H9 (cell line): ENCODE data around the gene STK38. TPM values are rescaled to one million over a fixed set of nuclear protein-coding genes. Genes with fewer than 3 reads are reported as not detected.

ENCODE experiments used
- DNase-seq: peaks from one replicate; pipeline ENCODE4 v3.0.0-alpha.2; 2017
- H2AFZ ChIP-seq: one replicate; pipeline ENCODE4 v1.6.1; 2013; ENCODE audit warnings: mild to moderate bottlenecking, low read length, control low read depth, moderate library complexity
- H2AK5ac ChIP-seq: 2 replicates; pipeline ENCODE4 v1.6.1; 2013; ENCODE audit warnings: low read length, control low read depth, mixed read lengths; ENCODE audit not compliant: insufficient read length
- H2BK120ac ChIP-seq: one replicate; pipeline ENCODE4 v1.6.1; 2013; ENCODE audit warnings: low read depth, mild to moderate bottlenecking, low read length, control low read depth, inconsistent platforms; ENCODE audit not compliant: poor library complexity, severe bottlenecking
- H2BK12ac ChIP-seq: 2 replicates; pipeline ENCODE4 v1.6.1; 2013; ENCODE audit warnings: low read length, control low read depth, mixed read lengths, low read depth; ENCODE audit not compliant: insufficient read length
- H2BK15ac ChIP-seq: 2 replicates; pipeline ENCODE4 v1.6.1; 2013; ENCODE audit warnings: low read depth, low read length, control low read depth
- H2BK20ac ChIP-seq: one replicate; pipeline ENCODE4 v1.6.1; 2013; ENCODE audit warnings: low read depth, mild to moderate bottlenecking, low read length, control low read depth, inconsistent platforms; ENCODE audit not compliant: poor library complexity, severe bottlenecking
- H2BK5ac ChIP-seq: 2 replicates; pipeline ENCODE4 v1.6.1; 2013; ENCODE audit warnings: low read length, control low read depth, mixed read lengths; ENCODE audit not compliant: insufficient read length
- H3K14ac ChIP-seq: 2 replicates; pipeline ENCODE4 v1.6.1; 2013; ENCODE audit warnings: low read length, control low read depth; ENCODE audit not compliant: insufficient read depth
- H3K18ac ChIP-seq: 2 replicates; pipeline ENCODE4 v1.6.1; 2013; ENCODE audit warnings: low read depth, mild to moderate bottlenecking, mixed read lengths, low read length, control low read depth; ENCODE audit not compliant: insufficient read length
- H3K23ac ChIP-seq: 2 replicates; pipeline ENCODE4 v1.6.1; 2013; ENCODE audit warnings: low read length, control low read depth, mixed read lengths, low read depth; ENCODE audit not compliant: insufficient read length
- H3K23me2 ChIP-seq: 2 replicates; pipeline ENCODE4 v1.6.1; 2013; ENCODE audit warnings: low read depth, mild to moderate bottlenecking, mixed read lengths, low read length, control low read depth; ENCODE audit not compliant: insufficient read length, poor library complexity, severe bottlenecking
- H3K27ac ChIP-seq: 2 replicates; pipeline ENCODE4 v1.5.1; 2013; ENCODE audit warnings: low read length, control low read depth, mixed read lengths, low read depth; ENCODE audit not compliant: insufficient read length
- H3K27me3 ChIP-seq: 2 replicates; pipeline ENCODE4 v1.6.1; 2013; ENCODE audit warnings: low read length, control low read depth, inconsistent platforms; ENCODE audit not compliant: insufficient read depth
- H3K4ac ChIP-seq: 2 replicates; pipeline ENCODE4 v1.6.1; 2013; ENCODE audit warnings: low read depth, mild to moderate bottlenecking, control low read depth, inconsistent platforms, low read length, moderate library complexity
- H3K4me1 ChIP-seq: 2 replicates; pipeline ENCODE4 v1.6.1; 2013; ENCODE audit warnings: low read length, control low read depth, inconsistent platforms; ENCODE audit not compliant: insufficient read depth
- H3K4me2 ChIP-seq: 2 replicates; pipeline ENCODE4 v1.6.1; 2013; ENCODE audit warnings: low read length, control low read depth, mixed read lengths; ENCODE audit not compliant: insufficient read length, insufficient read depth
- H3K56ac ChIP-seq: 2 replicates; pipeline ENCODE4 v1.6.1; 2013; ENCODE audit warnings: low read depth, mild to moderate bottlenecking, mixed read lengths, low read length, control low read depth; ENCODE audit not compliant: insufficient read length
- H3K79me1 ChIP-seq: 2 replicates; pipeline ENCODE4 v1.6.1; 2013; ENCODE audit warnings: low read depth, mild to moderate bottlenecking, moderate library complexity, low read length, control low read depth, inconsistent platforms; ENCODE audit not compliant: insufficient read depth, poor library complexity, severe bottlenecking
- H3K79me2 ChIP-seq: 2 replicates; pipeline ENCODE4 v1.6.1; 2013; ENCODE audit warnings: low read length, control low read depth, inconsistent platforms; ENCODE audit not compliant: insufficient read depth
- H3K9ac ChIP-seq: 2 replicates; pipeline ENCODE4 v1.6.1; 2013; ENCODE audit warnings: low read length, control low read depth, mixed read lengths; ENCODE audit not compliant: insufficient read length; ENCODE audit errors: extremely low read depth
- H3K9me3 ChIP-seq: one replicate; pipeline ENCODE4 v1.6.1; 2013; ENCODE audit warnings: low read depth, low read length, inconsistent platforms; ENCODE audit not compliant: control insufficient read depth
- H3T11ph ChIP-seq: one replicate; pipeline ENCODE4 v1.6.1; 2013; ENCODE audit warnings: mild to moderate bottlenecking, low read length, control low read depth, inconsistent platforms
- H4K20me1 ChIP-seq: one replicate; pipeline ENCODE4 v1.6.1; 2013; ENCODE audit not compliant: control insufficient read depth, insufficient read length, insufficient read depth
- H4K5ac ChIP-seq: 2 replicates; pipeline ENCODE4 v1.6.1; 2013; ENCODE audit warnings: low read depth, mild to moderate bottlenecking, mixed read lengths, low read length, control low read depth; ENCODE audit not compliant: insufficient read length
- H4K8ac ChIP-seq: replicated peaks from 2 replicates; pipeline ENCODE4 v1.6.1; 2013; ENCODE audit warnings: low read length, control low read depth, mixed read lengths, low read depth; ENCODE audit not compliant: insufficient read length
- H4K91ac ChIP-seq: 2 replicates; pipeline ENCODE4 v1.6.1; 2013; ENCODE audit warnings: low read depth, mild to moderate bottlenecking, moderate library complexity, mixed read lengths, low read length, control low read depth; ENCODE audit not compliant: insufficient read length
- H3K27ac Mint-ChIP-seq, 3 experiments: 2 replicates in 2 of 3; 3 replicates in 1 of 3; pipeline ENCODE4 v1.8.0; 2020 to 2021; ENCODE audit warnings: mixed read lengths in 3 of 3, mild to moderate bottlenecking in 1 of 3, moderate library complexity in 1 of 3
- H3K27me3 Mint-ChIP-seq: 2 replicates; pipeline ENCODE4 v1.8.0; 2021; ENCODE audit warnings: low read depth, mild to moderate bottlenecking, moderate library complexity, mixed read lengths
- H3K36me3 Mint-ChIP-seq, 3 experiments: 2 replicates in 2 of 3; 3 replicates in 1 of 3; pipeline ENCODE4 v1.8.0; 2020 to 2021; ENCODE audit warnings: low read depth in 3 of 3, mixed read lengths in 3 of 3; ENCODE audit not compliant: insufficient read depth in 1 of 3
- H3K4me1 Mint-ChIP-seq, 2 experiments: 2 replicates each; pipeline ENCODE4 v1.8.0; 2020; ENCODE audit warnings: mixed read lengths in 2 of 2
- H3K4me3 Mint-ChIP-seq, 2 experiments: 2 replicates in 1 of 2; 3 replicates in 1 of 2; pipeline ENCODE4 v1.8.0; 2020 to 2021; ENCODE audit warnings: mild to moderate bottlenecking in 2 of 2, mixed read lengths in 2 of 2, moderate library complexity in 1 of 2
- H3K9me3 Mint-ChIP-seq, 2 experiments: 2 replicates in 1 of 2; 3 replicates in 1 of 2; pipeline ENCODE4 v1.8.0; 2020; ENCODE audit warnings: mild to moderate bottlenecking in 2 of 2, mixed read lengths in 2 of 2, moderate library complexity in 1 of 2
- WGBS: extraction: QIAGEN DNeasy Blood & Tissue Kit; methylation state at CpG from one replicate; pipeline ENCODE4 v1.1.7; 2013; ENCODE audit warnings: missing lambda C conversion rate, low lambda C conversion rate, mixed read lengths; ENCODE audit not compliant: insufficient read length; ENCODE audit errors: extremely low coverage; 5-methylcytosine and 5-hydroxymethylcytosine counted together
- total RNA-seq: library from RNA; stranded (reverse); gene quantifications from 2 replicates; pipeline ENCODE4 v1.2.1, GENCODE V29; 2021
- TF ChIP-seq, protein P1 (sequence below): fragments of 200-600 bp; sonication (generic); conservative IDR thresholded peaks from 3 replicates; pipeline ENCODE4 v1.8.0; 2021; ENCODE audit warnings: antibody characterized with exemption, mild to moderate bottlenecking

Gene STK38
- total RNA-seq, 1 experiment from 2014 or later = 17.5 TPM

GRCh38 chr6:36495086-36495485 lies 52.2 kb downstream of the STK38 start:
- peaks cover 10 to 50% (median 43%) of the 10 kb centered on the region in 3 experiments; a peak in 6 of 7 replicates for H3K36me3 Mint-ChIP-seq
- H3K56ac ChIP-seq = no peak overlapping the region

More at GRCh38 chr6:36495086-36495485, 52.2 kb downstream of the STK38 start:
- Histone ChIP-seq H3K18ac (no peak overlapping the region), H3K27me3 (no peaks in the 10 kb centered on the region), H2AFZ (no peak overlapping the region), H3K4me2 (no peak overlapping the region), H3K23me2 (no peaks in the 10 kb centered on the region), H2BK20ac (no peak overlapping the region), H3K4ac (no peak overlapping the region), H2BK15ac (no peak overlapping the region), H3K14ac (no peak overlapping the region), H2BK5ac (no peak overlapping the region), H4K8ac (no peak overlapping the region), H3K23ac (no peak overlapping the region), H3K9me3 (no peaks in the 10 kb centered on the region), H2BK120ac (no peak overlapping the region), H4K91ac (no peak overlapping the region), H2BK12ac (no peak overlapping the region), H4K5ac (no peak overlapping the region), H3K27ac (no peak overlapping the region), H3K79me2 (no peaks in the 10 kb centered on the region), H3K79me1 (no peaks in the 10 kb centered on the region), H3T11ph (no peak overlapping the region), H3K4me1 (no peaks in the 10 kb centered on the region), H2AK5ac (no peak overlapping the region), H3K9ac (no peak overlapping the region), H4K20me1 (no peaks in the 10 kb centered on the region)
- H3K4me1 Mint-ChIP-seq = peaks cover 18 to 25% of the 10 kb centered on the region in 2 experiments
- H3K27ac Mint-ChIP-seq = no peak overlapping the region; a peak in 1 of 7 replicates
- DNase-seq = no peak
- WGBS = no CpG with 5 or more reads among the region's 5 CpGs
- H3K27me3 Mint-ChIP-seq = no peaks in the 10 kb centered on the region
- TF ChIP-seq, protein P1, sequence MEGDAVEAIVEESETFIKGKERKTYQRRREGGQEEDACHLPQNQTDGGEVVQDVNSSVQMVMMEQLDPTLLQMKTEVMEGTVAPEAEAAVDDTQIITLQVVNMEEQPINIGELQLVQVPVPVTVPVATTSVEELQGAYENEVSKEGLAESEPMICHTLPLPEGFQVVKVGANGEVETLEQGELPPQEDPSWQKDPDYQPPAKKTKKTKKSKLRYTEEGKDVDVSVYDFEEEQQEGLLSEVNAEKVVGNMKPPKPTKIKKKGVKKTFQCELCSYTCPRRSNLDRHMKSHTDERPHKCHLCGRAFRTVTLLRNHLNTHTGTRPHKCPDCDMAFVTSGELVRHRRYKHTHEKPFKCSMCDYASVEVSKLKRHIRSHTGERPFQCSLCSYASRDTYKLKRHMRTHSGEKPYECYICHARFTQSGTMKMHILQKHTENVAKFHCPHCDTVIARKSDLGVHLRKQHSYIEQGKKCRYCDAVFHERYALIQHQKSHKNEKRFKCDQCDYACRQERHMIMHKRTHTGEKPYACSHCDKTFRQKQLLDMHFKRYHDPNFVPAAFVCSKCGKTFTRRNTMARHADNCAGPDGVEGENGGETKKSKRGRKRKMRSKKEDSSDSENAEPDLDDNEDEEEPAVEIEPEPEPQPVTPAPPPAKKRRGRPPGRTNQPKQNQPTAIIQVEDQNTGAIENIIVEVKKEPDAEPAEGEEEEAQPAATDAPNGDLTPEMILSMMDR = no peak
- no peaks in the 10 kb centered on the region for H3K9me3 Mint-ChIP-seq
- H3K4me3 Mint-ChIP-seq = no peak overlapping the region
